ENCODE measurements around the gene NOTCH4. TPM values are rescaled to one million over a fixed set of nuclear protein-coding genes. Genes with fewer than 3 reads are reported as not detected.

Gene NOTCH4
- total and polyA plus RNA-seq, 9 of the 15 experiments (the other 6 are each of a cell fraction or from before 2014, with no cell fraction given): 0.24 to 4.3 (median 1.7) TPM

- TF ChIP-seq TFE3 (CRISPR knock-in tag; IDR thresholded peaks at IDR 0.05) (no peak), MEF2D (tag; conservative IDR thresholded peaks at IDR 0.05; ENCODE audit: low read depth) (no peak), DEAF1 (CRISPR knock-in tag; IDR thresholded peaks at IDR 0.05) (peak; percentile 28; the same call in 1 of the 2 replicates), ZNF407 (IDR thresholded peaks at IDR 0.05; ENCODE audit: low read depth) (no peak; the same call in 1 of the 2 replicates), RB1 (IDR thresholded peaks at IDR 0.05; ENCODE audit: low read depth) (peak; percentile 65; the same call in 1 of the 2 replicates), FOXK1 (CRISPR knock-in tag; IDR thresholded peaks at IDR 0.05; ENCODE audit: borderline replicate concordance) (no peak), STAT5B (CRISPR knock-in tag; IDR thresholded peaks at IDR 0.05) (no peak), CSDE1 (IDR thresholded peaks at IDR 0.05) (no peak), ZNF766 (CRISPR knock-in tag; conservative IDR thresholded peaks at IDR 0.05) (no peak), ZNF263 (CRISPR knock-in tag; IDR thresholded peaks at IDR 0.05; ENCODE audit: borderline replicate concordance) (peak; percentile 12; the same call in 1 of the 2 replicates), COPS2 (conservative IDR thresholded peaks at IDR 0.05) (no peak), SLC30A9 (CRISPR knock-in tag; IDR thresholded peaks at IDR 0.05) (no peak), NKRF (IDR thresholded peaks at IDR 0.05; ENCODE audit: borderline replicate concordance) (peak; percentile 72; the same call in 1 of the 2 replicates)
These were observed 48.0 kb downstream of the NOTCH4 start, which contains the start of gene AGPAT1 (continued) for GRCh38 chr6:32175711-32176475.

Measured in K562 (cell line).